ENCODE measurements around the gene OCLN. TPM values are rescaled to one million over a fixed set of nuclear protein-coding genes. Genes with fewer than 3 reads are reported as not detected.

Gene OCLN
- total RNA-seq, 1 experiment from 2014 or later: 56.7 TPM

DNA sequence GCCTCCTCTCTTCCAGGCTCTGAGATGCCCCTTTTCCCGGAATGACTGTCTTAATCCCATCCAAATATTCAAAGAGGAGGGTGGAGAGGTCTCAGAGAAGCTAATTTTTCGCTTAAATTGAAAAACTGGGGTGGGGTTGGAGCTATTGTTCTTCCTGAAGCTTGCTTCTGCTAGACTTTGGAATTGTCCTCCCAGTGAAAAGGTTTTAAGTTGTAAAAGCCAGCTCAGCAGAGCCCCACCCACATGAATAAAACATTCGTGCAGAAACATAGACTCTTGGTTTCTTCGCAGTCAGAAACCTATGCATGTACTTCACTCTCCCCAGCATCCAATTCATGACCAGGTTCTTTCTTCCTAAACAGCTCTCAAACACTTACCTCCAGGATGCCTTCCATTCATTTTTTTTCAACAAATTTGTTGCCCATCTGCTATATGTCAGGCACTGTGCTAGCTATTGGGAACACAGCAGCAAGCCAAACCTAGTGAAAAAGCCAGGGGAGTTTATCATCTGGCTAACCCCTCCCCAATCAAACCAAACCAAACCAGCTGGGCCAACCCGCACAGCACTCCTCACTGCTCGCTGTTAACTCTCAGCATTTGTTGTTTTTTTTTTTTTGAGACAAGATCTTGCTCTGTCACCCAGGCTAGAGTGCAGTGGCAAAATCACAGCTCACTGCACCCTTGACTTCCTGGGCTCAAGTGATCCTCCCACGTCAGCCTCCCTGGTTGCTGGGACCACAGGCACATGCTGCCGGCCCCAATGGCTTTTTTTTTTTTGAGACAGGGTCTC is 37.9 kb upstream of the OCLN start:
- intact Hi-C loops (cut with micrococcal nuclease): no loop called here
- no TSS peak for BruUV-seq (replicated peaks)
- Histone ChIP-seq H3K27me3 (ENCODE audit: insufficient read depth, low read length) (no peaks in the 10 kb centered on the region), H3K9me2 (ENCODE audit: insufficient read depth) (no peaks in the 10 kb centered on the region), H3K4me3 (replicated peaks in 1 of 2; ENCODE audit: low read depth in 1 of 2, low read length in 2 of 2) (no peak overlapping the region), H3K4me2 (ENCODE audit: low read length) (no peak overlapping the region), H3K9me3 (ENCODE audit: control insufficient read depth in 1 of 2, insufficient read depth in 1 of 2, low read depth in 1 of 2, low read length in 2 of 2) (no peaks in the 10 kb centered on the region), H3K36me3 (ENCODE audit: control insufficient read depth in 1 of 2, insufficient read depth in 2 of 2, low read length in 2 of 2) (no peaks in the 10 kb centered on the region), H3K9ac (ENCODE audit: low read length) (no peak overlapping the region), H4K20me1 (ENCODE audit: insufficient read depth) (no peaks in the 10 kb centered on the region), H3K4me1 (ENCODE audit: control insufficient read depth in 1 of 2, insufficient read depth in 2 of 2, low read length in 2 of 2) (peaks cover 0 to 8% of the 10 kb centered on the region in 2 experiments; a peak in 2 of 4 replicates), H3K79me2 (ENCODE audit: insufficient read depth, low read length) (no peaks in the 10 kb centered on the region), H2AFZ (ENCODE audit: low read depth, low read length, poor library complexity, severe bottlenecking) (no peak overlapping the region), H3K27ac (ENCODE audit: low read depth, low read length) (no peak overlapping the region)
- ATAC-seq (no peak), DNase-seq (ENCODE audit: low read depth, low spot score) (no peak)
- ChIA-PET RAD21 (ENCODE audit: low non-redundant PET in 1 of 2, low total read pairs in 2 of 2, uncharacterized antibody in 2 of 2, unreplicated experiment in 2 of 2) (no interaction called here), POLR2A (no interaction called here), CTCF (no interaction called here)
- TF ChIP-seq CEBPB (IDR thresholded peaks at IDR 0.05; ENCODE audit: low read depth) (no peak), EGR1 (IDR thresholded peaks at IDR 0.05; ENCODE audit: low read depth) (no peak), REST (IDR thresholded peaks at IDR 0.05; ENCODE audit: low read depth) (no peak), TCF7L2 (IDR thresholded peaks at IDR 0.05; ENCODE audit: borderline replicate concordance, extremely low read depth, insufficient read depth, insufficient read length) (no peak), CBX3 (IDR thresholded peaks at IDR 0.05; ENCODE audit: low read depth) (no peak), FOSL1 (IDR thresholded peaks at IDR 0.05; ENCODE audit: low read depth) (no peak), SIN3A (IDR thresholded peaks at IDR 0.05; ENCODE audit: low read depth) (no peak), JUND (IDR thresholded peaks at IDR 0.05) (no peak), EZH2 (IDR thresholded peaks at IDR 0.05) (no peak), ZFX (IDR thresholded peaks at IDR 0.05) (no peak), ELF1 (IDR thresholded peaks at IDR 0.05; ENCODE audit: borderline replicate concordance, low read depth) (no peak), EZH2phosphoT487 (IDR thresholded peaks at IDR 0.05; ENCODE audit: borderline replicate concordance) (no peak), POLR2AphosphoS5 (IDR thresholded peaks at IDR 0.05; ENCODE audit: low read depth, low read length) (no peak), SP1 (IDR thresholded peaks at IDR 0.05; ENCODE audit: low read depth) (no peak)
- TF ChIP-seq, protein P1, sequence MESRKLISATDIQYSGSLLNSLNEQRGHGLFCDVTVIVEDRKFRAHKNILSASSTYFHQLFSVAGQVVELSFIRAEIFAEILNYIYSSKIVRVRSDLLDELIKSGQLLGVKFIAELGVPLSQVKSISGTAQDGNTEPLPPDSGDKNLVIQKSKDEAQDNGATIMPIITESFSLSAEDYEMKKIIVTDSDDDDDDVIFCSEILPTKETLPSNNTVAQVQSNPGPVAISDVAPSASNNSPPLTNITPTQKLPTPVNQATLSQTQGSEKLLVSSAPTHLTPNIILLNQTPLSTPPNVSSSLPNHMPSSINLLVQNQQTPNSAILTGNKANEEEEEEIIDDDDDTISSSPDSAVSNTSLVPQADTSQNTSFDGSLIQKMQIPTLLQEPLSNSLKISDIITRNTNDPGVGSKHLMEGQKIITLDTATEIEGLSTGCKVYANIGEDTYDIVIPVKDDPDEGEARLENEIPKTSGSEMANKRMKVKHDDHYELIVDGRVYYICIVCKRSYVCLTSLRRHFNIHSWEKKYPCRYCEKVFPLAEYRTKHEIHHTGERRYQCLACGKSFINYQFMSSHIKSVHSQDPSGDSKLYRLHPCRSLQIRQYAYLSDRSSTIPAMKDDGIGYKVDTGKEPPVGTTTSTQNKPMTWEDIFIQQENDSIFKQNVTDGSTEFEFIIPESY (IDR thresholded peaks at IDR 0.05; ENCODE audit: extremely low read depth, insufficient replicate concordance, low read length): no peak
- TF ChIP-seq, protein P2, sequence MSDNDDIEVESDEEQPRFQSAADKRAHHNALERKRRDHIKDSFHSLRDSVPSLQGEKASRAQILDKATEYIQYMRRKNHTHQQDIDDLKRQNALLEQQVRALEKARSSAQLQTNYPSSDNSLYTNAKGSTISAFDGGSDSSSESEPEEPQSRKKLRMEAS (IDR thresholded peaks at IDR 0.05): no peak
- TF ChIP-seq, protein P3, sequence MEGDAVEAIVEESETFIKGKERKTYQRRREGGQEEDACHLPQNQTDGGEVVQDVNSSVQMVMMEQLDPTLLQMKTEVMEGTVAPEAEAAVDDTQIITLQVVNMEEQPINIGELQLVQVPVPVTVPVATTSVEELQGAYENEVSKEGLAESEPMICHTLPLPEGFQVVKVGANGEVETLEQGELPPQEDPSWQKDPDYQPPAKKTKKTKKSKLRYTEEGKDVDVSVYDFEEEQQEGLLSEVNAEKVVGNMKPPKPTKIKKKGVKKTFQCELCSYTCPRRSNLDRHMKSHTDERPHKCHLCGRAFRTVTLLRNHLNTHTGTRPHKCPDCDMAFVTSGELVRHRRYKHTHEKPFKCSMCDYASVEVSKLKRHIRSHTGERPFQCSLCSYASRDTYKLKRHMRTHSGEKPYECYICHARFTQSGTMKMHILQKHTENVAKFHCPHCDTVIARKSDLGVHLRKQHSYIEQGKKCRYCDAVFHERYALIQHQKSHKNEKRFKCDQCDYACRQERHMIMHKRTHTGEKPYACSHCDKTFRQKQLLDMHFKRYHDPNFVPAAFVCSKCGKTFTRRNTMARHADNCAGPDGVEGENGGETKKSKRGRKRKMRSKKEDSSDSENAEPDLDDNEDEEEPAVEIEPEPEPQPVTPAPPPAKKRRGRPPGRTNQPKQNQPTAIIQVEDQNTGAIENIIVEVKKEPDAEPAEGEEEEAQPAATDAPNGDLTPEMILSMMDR (IDR thresholded peaks at IDR 0.05 in 2 of 3, conservative IDR thresholded peaks at IDR 0.05 in 1 of 3; ENCODE audit: borderline replicate concordance in 1 of 3, insufficient read depth in 1 of 3, low read depth in 2 of 3, low read length in 2 of 3): no peak
